Ovary (tissue), 3 donors: ENCODE measurements around the gene ZNF622.

Experiments used
- EP300 ChIP-seq: sonication (generic); formaldehyde crosslinking; IDR thresholded peaks from one replicate; pipeline ENCODE4 v1.6.1; 2017; ENCODE audit warnings: antibody characterized with exemption
- POLR2A ChIP-seq: fragments of 450-650 bp; IDR thresholded peaks from one replicate; pipeline ENCODE4 v1.6.1; 2017; ENCODE audit warnings: antibody characterized with exemption, mild to moderate bottlenecking, moderate library complexity
- TF ChIP-seq, protein P1 (sequence below), 3 donors: fragments of 450-650 bp in 2 of 3; fragments of 200-600 bp in 1 of 3; IDR thresholded peaks; one replicate each; pipeline versions ENCODE4 v1.5.1 to v1.8.0; 2016 to 2022; ENCODE audit warnings: antibody characterized with exemption in 3 of 3, mild to moderate bottlenecking in 1 of 3
- donor health status: DM: no; HTN: no; CAD: no.

DNA sequence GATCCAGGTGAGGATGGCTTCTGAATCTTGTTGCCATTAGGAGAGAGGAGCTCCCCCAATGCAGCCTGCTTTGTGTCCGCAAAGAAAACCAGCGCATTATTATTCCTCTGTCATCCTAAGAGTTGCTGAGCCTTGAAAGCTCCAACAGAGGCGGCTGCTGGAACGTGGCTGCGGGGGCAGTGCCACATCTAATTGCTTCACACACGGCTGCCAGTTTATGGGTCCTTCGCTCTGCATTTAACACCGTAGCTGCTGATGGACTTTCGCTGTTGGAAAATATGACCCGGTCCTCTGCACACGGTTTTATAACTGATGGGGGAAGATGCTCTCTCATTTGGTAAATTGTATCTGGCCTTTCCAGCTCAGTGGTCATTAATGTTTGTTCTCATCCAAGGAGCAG is 38.0 kb downstream of the ZNF622 start:
- TF ChIP-seq POLR2A (no peak), EP300 (no peak)
- TF ChIP-seq, protein P1, sequence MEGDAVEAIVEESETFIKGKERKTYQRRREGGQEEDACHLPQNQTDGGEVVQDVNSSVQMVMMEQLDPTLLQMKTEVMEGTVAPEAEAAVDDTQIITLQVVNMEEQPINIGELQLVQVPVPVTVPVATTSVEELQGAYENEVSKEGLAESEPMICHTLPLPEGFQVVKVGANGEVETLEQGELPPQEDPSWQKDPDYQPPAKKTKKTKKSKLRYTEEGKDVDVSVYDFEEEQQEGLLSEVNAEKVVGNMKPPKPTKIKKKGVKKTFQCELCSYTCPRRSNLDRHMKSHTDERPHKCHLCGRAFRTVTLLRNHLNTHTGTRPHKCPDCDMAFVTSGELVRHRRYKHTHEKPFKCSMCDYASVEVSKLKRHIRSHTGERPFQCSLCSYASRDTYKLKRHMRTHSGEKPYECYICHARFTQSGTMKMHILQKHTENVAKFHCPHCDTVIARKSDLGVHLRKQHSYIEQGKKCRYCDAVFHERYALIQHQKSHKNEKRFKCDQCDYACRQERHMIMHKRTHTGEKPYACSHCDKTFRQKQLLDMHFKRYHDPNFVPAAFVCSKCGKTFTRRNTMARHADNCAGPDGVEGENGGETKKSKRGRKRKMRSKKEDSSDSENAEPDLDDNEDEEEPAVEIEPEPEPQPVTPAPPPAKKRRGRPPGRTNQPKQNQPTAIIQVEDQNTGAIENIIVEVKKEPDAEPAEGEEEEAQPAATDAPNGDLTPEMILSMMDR (IDR thresholded peaks at IDR 0.05): no peak
